ENCODE measurements around the gene PDE6A.

PDE6A gene

GRCh38 chr5:149837680-149838269 lies 106.8 kb downstream of the PDE6A start:
- Histone ChIP-seq H3K27me3 (ENCODE audit: control insufficient read depth in 1 of 2, insufficient read depth in 2 of 2, low read length in 2 of 2) (no peaks in the 10 kb centered on the region), H3K36me3 (ENCODE audit: control insufficient read depth in 2 of 2, insufficient read depth in 2 of 2, low read length in 2 of 2) (peaks cover 37 to 43% of the 10 kb centered on the region in 2 donors), H3K9ac (ENCODE audit: low read length in 2 of 2) (no peak overlapping the region), H3K4me1 (ENCODE audit: control insufficient read depth, insufficient read depth, low read length) (peaks cover 2% of the 10 kb centered on the region), H3K4me3 (ENCODE audit: low read length in 2 of 2) (no peak overlapping the region), H3K9me3 (ENCODE audit: control insufficient read depth in 2 of 2, low read length in 2 of 2) (no peaks in the 10 kb centered on the region), H3K27ac (ENCODE audit: low read length) (no peak overlapping the region)

- Histone ChIP-seq H3K4me3 (ENCODE audit: low read length in 2 of 2) (no peak overlapping the region), H3K4me1 (ENCODE audit: control insufficient read depth, insufficient read depth, low read length) (peaks cover under 1% of the 10 kb centered on the region), H3K27me3 (ENCODE audit: control insufficient read depth in 1 of 2, insufficient read depth in 2 of 2, low read length in 2 of 2) (no peaks in the 10 kb centered on the region), H3K36me3 (ENCODE audit: control insufficient read depth in 2 of 2, insufficient read depth in 2 of 2, low read length in 2 of 2) (peaks cover 29 to 40% of the 10 kb centered on the region in 2 donors), H3K9me3 (ENCODE audit: control insufficient read depth in 2 of 2, low read length in 2 of 2) (no peaks in the 10 kb centered on the region), H3K9ac (ENCODE audit: low read length in 2 of 2) (no peak overlapping the region), H3K27ac (ENCODE audit: low read length) (no peak overlapping the region)
These were observed 108.0 kb downstream of the PDE6A start for GRCh38 chr5:149836451-149837139.

- Histone ChIP-seq H3K27ac (ENCODE audit: low read length) (peak overlapping the region; percentile 11), H3K4me1 (ENCODE audit: control insufficient read depth, insufficient read depth, low read length) (peaks cover 6% of the 10 kb centered on the region), H3K9ac (ENCODE audit: low read length in 2 of 2) (no peak overlapping the region), H3K4me3 (ENCODE audit: low read length in 2 of 2) (no peak overlapping the region), H3K27me3 (ENCODE audit: control insufficient read depth in 1 of 2, insufficient read depth in 2 of 2, low read length in 2 of 2) (no peaks in the 10 kb centered on the region), H3K36me3 (ENCODE audit: control insufficient read depth in 2 of 2, insufficient read depth in 2 of 2, low read length in 2 of 2) (peaks cover 33 to 38% of the 10 kb centered on the region in 2 donors), H3K9me3 (ENCODE audit: control insufficient read depth in 2 of 2, low read length in 2 of 2) (no peaks in the 10 kb centered on the region)
These were observed 110.2 kb downstream of the PDE6A start for GRCh38 chr5:149834246-149834855.

GRCh38 chr5:149833116-149833827 lies 111.3 kb downstream of the PDE6A start:
- Histone ChIP-seq H3K27me3 (ENCODE audit: control insufficient read depth in 1 of 2, insufficient read depth in 2 of 2, low read length in 2 of 2) (no peaks in the 10 kb centered on the region), H3K9me3 (ENCODE audit: control insufficient read depth in 2 of 2, low read length in 2 of 2) (no peaks in the 10 kb centered on the region), H3K36me3 (ENCODE audit: control insufficient read depth in 2 of 2, insufficient read depth in 2 of 2, low read length in 2 of 2) (peaks cover 33 to 38% of the 10 kb centered on the region in 2 donors), H3K4me1 (ENCODE audit: control insufficient read depth, insufficient read depth, low read length) (peaks cover 14% of the 10 kb centered on the region), H3K9ac (ENCODE audit: low read length in 2 of 2) (no peak overlapping the region), H3K4me3 (ENCODE audit: low read length in 2 of 2) (no peak overlapping the region), H3K27ac (ENCODE audit: low read length) (no peak overlapping the region)

GRCh38 chr5:149832636-149833035 lies 112.0 kb downstream of the PDE6A start:
- Histone ChIP-seq H3K4me3 (ENCODE audit: low read length in 2 of 2) (no peak overlapping the region), H3K9me3 (ENCODE audit: control insufficient read depth in 2 of 2, low read length in 2 of 2) (no peaks in the 10 kb centered on the region), H3K27me3 (ENCODE audit: control insufficient read depth in 1 of 2, insufficient read depth in 2 of 2, low read length in 2 of 2) (no peaks in the 10 kb centered on the region), H3K36me3 (ENCODE audit: control insufficient read depth in 2 of 2, insufficient read depth in 2 of 2, low read length in 2 of 2) (peaks cover 33 to 38% of the 10 kb centered on the region in 2 donors), H3K4me1 (ENCODE audit: control insufficient read depth, insufficient read depth, low read length) (peaks cover 21% of the 10 kb centered on the region), H3K27ac (ENCODE audit: low read length) (no peak overlapping the region), H3K9ac (ENCODE audit: low read length in 2 of 2) (no peak overlapping the region)

- Histone ChIP-seq H3K27ac (ENCODE audit: low read length) (peak overlapping the region; percentile 24), H3K4me1 (ENCODE audit: control insufficient read depth, insufficient read depth, low read length) (peaks cover 26% of the 10 kb centered on the region), H3K4me3 (ENCODE audit: low read length in 2 of 2) (no peak overlapping the region), H3K27me3 (ENCODE audit: control insufficient read depth in 1 of 2, insufficient read depth in 2 of 2, low read length in 2 of 2) (no peaks in the 10 kb centered on the region), H3K9me3 (ENCODE audit: control insufficient read depth in 2 of 2, low read length in 2 of 2) (no peaks in the 10 kb centered on the region), H3K36me3 (ENCODE audit: control insufficient read depth in 2 of 2, insufficient read depth in 2 of 2, low read length in 2 of 2) (peaks cover 25 to 33% of the 10 kb centered on the region in 2 donors), H3K9ac (ENCODE audit: low read length in 2 of 2) (no peak overlapping the region)
These were observed 113.1 kb downstream of the PDE6A start for GRCh38 chr5:149831492-149831891.

- peaks cover 35% of the 10 kb centered on the region for H3K4me1 ChIP-seq (ENCODE audit: control insufficient read depth, insufficient read depth, low read length)
- H3K9ac ChIP-seq (ENCODE audit: low read length in 2 of 2), result no peak overlapping the region
- peaks cover 22 to 32% of the 10 kb centered on the region in 2 donors for H3K36me3 ChIP-seq (ENCODE audit: control insufficient read depth in 2 of 2, insufficient read depth in 2 of 2, low read length in 2 of 2)
- no peaks in the 10 kb centered on the region for H3K9me3 ChIP-seq (ENCODE audit: control insufficient read depth in 2 of 2, low read length in 2 of 2)
- H3K27me3 ChIP-seq (ENCODE audit: control insufficient read depth in 1 of 2, insufficient read depth in 2 of 2, low read length in 2 of 2), result no peaks in the 10 kb centered on the region
- H3K27ac ChIP-seq (ENCODE audit: low read length), result no peak overlapping the region
- H3K4me3 ChIP-seq (ENCODE audit: low read length in 2 of 2), result no peak overlapping the region
These were observed 114.0 kb downstream of the PDE6A start for GRCh38 chr5:149830579-149830978.

- Histone ChIP-seq H3K4me3 (ENCODE audit: low read length in 2 of 2) (no peak overlapping the region), H3K27ac (ENCODE audit: low read length) (no peak overlapping the region), H3K9me3 (ENCODE audit: control insufficient read depth in 2 of 2, low read length in 2 of 2) (no peaks in the 10 kb centered on the region), H3K36me3 (ENCODE audit: control insufficient read depth in 2 of 2, insufficient read depth in 2 of 2, low read length in 2 of 2) (peaks cover 17 to 27% of the 10 kb centered on the region in 2 donors), H3K9ac (ENCODE audit: low read length in 2 of 2) (no peak overlapping the region), H3K4me1 (ENCODE audit: control insufficient read depth, insufficient read depth, low read length) (peaks cover 41% of the 10 kb centered on the region), H3K27me3 (ENCODE audit: control insufficient read depth in 1 of 2, insufficient read depth in 2 of 2, low read length in 2 of 2) (no peaks in the 10 kb centered on the region)
These were observed 114.6 kb downstream of the PDE6A start for GRCh38 chr5:149829954-149830353.

- H3K9me3 ChIP-seq (ENCODE audit: control insufficient read depth in 2 of 2, low read length in 2 of 2), result no peaks in the 10 kb centered on the region
- no peaks in the 10 kb centered on the region for H3K27me3 ChIP-seq (ENCODE audit: control insufficient read depth in 1 of 2, insufficient read depth in 2 of 2, low read length in 2 of 2)
- peaks cover 10 to 24% of the 10 kb centered on the region in 2 donors for H3K36me3 ChIP-seq (ENCODE audit: control insufficient read depth in 2 of 2, insufficient read depth in 2 of 2, low read length in 2 of 2)
- H3K9ac ChIP-seq (ENCODE audit: low read length in 2 of 2), result no peak overlapping the region
- H3K4me1 ChIP-seq (ENCODE audit: control insufficient read depth, insufficient read depth, low read length), result peaks cover 57% of the 10 kb centered on the region
- H3K27ac ChIP-seq (ENCODE audit: low read length), result peak overlapping the region; percentile 89
- no peak overlapping the region for H3K4me3 ChIP-seq (ENCODE audit: low read length in 2 of 2)
These were observed 116.2 kb downstream of the PDE6A start for GRCh38 chr5:149828161-149829011.

GRCh38 chr5:149827546-149827945 lies 117.0 kb downstream of the PDE6A start:
- H3K9ac ChIP-seq (ENCODE audit: low read length in 2 of 2), result no peak overlapping the region

More at GRCh38 chr5:149827546-149827945, 117.0 kb downstream of the PDE6A start:
- Histone ChIP-seq H3K4me1 (ENCODE audit: control insufficient read depth, insufficient read depth, low read length) (peaks cover 65% of the 10 kb centered on the region), H3K4me3 (ENCODE audit: low read length in 2 of 2) (no peak overlapping the region), H3K36me3 (ENCODE audit: control insufficient read depth in 2 of 2, insufficient read depth in 2 of 2, low read length in 2 of 2) (peaks cover 4 to 20% of the 10 kb centered on the region in 2 donors), H3K9me3 (ENCODE audit: control insufficient read depth in 2 of 2, low read length in 2 of 2) (no peaks in the 10 kb centered on the region), H3K27me3 (ENCODE audit: control insufficient read depth in 1 of 2, insufficient read depth in 2 of 2, low read length in 2 of 2) (no peaks in the 10 kb centered on the region), H3K27ac (ENCODE audit: low read length) (peak overlapping the region; percentile 89)

Data from stomach smooth muscle (tissue), 2 donors.